LNCAP (cell line): Measurements from ENCODE around the gene OGA.

Experiments
- CTCF ChIP-seq: fragments of 450-650 bp; IDR thresholded peaks from 2 replicates; pipeline ENCODE4 v1.5.1; 2017; ENCODE audit warnings: mild to moderate bottlenecking

OGA gene

GRCh38 chr10:101784558-101784957 lies 33.7 kb downstream of the OGA start:
- TF ChIP-seq CTCF = no peak

GRCh38 chr10:101783736-101784118 lies 34.5 kb downstream of the OGA start:
- no peak for TF ChIP-seq CTCF

- no peak for TF ChIP-seq CTCF
Measured at GRCh38 chr10:101782811-101783735, 35.2 kb downstream of the OGA start, which contains the start of gene NPM3. TSS of gene NPM3 (minus strand) at chr10:101783446. CDS start at chr10:101783390, 56 bp downstream.

GRCh38 chr10:101781984-101782810 lies 36.0 kb downstream of the OGA start:
- no peak for TF ChIP-seq CTCF

- TF ChIP-seq CTCF = no peak
Measured at GRCh38 chr10:101781655-101781983, 36.6 kb downstream of the OGA start.

GRCh38 chr10:101780818-101781654 lies 37.2 kb downstream of the OGA start:
- peak; percentile 91 for TF ChIP-seq CTCF

- TF ChIP-seq CTCF = no peak
Measured at GRCh38 chr10:101780187-101780817, 37.9 kb downstream of the OGA start.
